Measurements from ENCODE around the gene CYB5A. TPM values are rescaled to one million over a fixed set of nuclear protein-coding genes. Genes with fewer than 3 reads are reported as not detected.

CYB5A gene
- total RNA-seq, 1 donor from 2014 or later, result 36.0 TPM

DNA sequence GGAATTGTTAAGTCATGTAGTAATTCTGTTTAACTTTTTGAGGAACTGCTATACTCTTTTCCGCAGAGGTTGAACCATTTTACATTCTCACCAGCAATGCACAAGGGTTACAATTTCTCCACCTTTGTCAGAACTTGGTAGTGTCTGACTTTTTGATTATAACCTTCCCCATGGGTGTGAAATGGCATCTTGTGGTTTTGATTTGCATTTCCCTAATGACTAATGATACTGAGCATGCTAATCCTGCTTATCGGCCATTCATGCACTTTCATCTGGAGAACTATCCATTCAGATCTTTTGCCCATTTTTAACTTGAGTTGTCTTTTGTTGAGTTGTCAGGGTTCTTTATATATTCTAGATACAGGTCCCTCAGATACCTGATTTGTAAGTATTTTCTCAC is 47.2 kb downstream of the CYB5A start:
- Mint-ChIP-seq H3K9me3 (no peaks in the 10 kb centered on the region), H3K36me3 (ENCODE audit: low read depth) (no peaks in the 10 kb centered on the region), H3K4me1 (ENCODE audit: low read depth) (peaks cover 12% of the 10 kb centered on the region), H3K27ac (no peak overlapping the region), H3K27me3 (ENCODE audit: insufficient read depth) (peaks cover 7% of the 10 kb centered on the region), H3K4me3 (no peak overlapping the region)
- DNase-seq (ENCODE audit: low spot score), result no peak
- intact Hi-C loops (cut with micrococcal nuclease), result loop anchor here (5.0 kb wide), 1 partner anchor 98 kb away; no protein-coding TSS in a partner anchor

DNA sequence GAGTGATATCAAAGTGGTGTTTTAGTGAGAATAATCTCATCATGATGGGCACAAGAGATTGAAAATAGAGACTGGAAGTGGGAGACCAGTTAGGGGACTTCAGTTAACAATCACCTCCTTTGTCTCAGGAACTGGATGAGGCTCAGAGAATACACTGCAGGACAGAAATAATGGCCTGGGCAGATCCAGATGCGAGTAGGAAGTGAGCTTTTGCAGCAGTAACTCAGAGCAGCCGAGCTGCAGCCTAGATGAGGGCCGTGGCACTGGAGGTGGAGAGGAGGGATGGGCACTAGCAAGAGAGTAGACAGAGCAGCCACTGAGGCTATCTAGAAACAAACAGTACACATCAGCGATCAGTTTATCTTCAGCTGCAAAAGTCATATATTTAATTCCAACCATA is 48.6 kb downstream of the CYB5A start:
- Mint-ChIP-seq H3K27me3 (ENCODE audit: insufficient read depth) (peaks cover 11% of the 10 kb centered on the region), H3K4me1 (ENCODE audit: low read depth) (peaks cover 6% of the 10 kb centered on the region), H3K27ac (no peak overlapping the region), H3K9me3 (no peaks in the 10 kb centered on the region), H3K36me3 (ENCODE audit: low read depth) (no peaks in the 10 kb centered on the region), H3K4me3 (no peak overlapping the region)
- DNase-seq (ENCODE audit: low spot score), result no peak
- intact Hi-C loops (cut with micrococcal nuclease), result loop anchor here (5.0 kb wide), 1 partner anchor 99 kb away; no protein-coding TSS in a partner anchor

DNA sequence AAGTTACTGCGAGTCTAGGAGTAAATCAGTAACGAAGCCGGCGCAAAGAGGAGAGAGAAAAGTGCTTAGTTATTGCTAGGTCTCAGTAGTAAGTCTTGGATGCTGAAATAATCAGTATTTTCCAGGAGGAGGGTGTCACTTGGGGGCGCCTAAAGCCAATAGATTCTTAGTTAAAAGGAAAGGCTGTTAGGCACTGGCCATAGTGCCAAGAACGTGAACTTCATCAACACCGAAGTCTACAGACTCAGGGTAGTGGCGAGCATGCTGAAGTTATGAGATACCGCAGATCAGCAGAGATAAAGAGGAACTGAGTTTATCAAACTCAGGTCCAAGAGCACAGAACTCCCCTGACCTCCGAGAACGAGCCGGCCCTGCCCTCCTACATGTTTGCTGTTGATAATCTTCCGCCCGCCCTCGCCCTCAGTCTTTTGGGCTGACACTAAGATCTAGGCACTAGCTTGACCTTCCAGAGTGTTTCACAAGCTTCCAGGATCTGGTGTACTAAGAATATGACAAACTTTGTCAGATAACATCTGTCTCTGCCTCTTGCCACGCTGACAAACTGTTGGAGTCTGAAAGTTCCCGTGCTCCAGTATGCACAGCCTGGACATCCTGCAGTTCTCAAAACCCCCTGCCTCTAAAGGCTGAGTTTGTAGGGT is 49.2 kb downstream of the CYB5A start:
- DNase-seq (ENCODE audit: low spot score), result no peak
- intact Hi-C loops (cut with micrococcal nuclease), result loop anchor here (5.0 kb wide), 1 partner anchor 100 kb away; no protein-coding TSS in a partner anchor

DNA sequence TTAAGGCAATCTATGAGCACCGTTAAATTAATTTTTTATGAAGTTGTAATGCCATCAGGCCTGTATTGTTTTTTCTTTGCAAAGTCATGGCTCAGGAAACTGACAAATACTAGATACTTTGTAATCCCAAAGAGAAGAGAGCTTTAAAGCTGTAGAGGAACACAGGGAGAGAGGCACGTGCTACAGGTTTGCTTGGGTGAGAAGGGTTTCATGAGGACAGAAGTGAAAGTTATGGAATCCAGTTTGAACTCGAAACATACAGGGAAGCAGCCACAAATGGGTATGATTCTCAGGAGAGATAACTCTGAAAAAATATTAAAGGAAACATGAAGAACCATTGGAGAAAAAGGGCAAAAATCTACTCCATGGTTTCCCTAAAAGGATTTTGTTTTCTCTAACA is 49.8 kb downstream of the CYB5A start:
- Mint-ChIP-seq H3K9me3 (no peaks in the 10 kb centered on the region), H3K4me1 (ENCODE audit: low read depth) (no peaks in the 10 kb centered on the region), H3K36me3 (ENCODE audit: low read depth) (no peaks in the 10 kb centered on the region), H3K27me3 (ENCODE audit: insufficient read depth) (peaks cover 13% of the 10 kb centered on the region), H3K27ac (no peak overlapping the region), H3K4me3 (no peak overlapping the region)
- intact Hi-C loops (cut with micrococcal nuclease), result loop anchor here (5.0 kb wide), 1 partner anchor 100 kb away; no protein-coding TSS in a partner anchor
- no peak for DNase-seq (ENCODE audit: low spot score)

More for the DNA sequence above, 49.2 kb downstream of the CYB5A start:
- peaks cover under 1% of the 10 kb centered on the region for H3K4me1 Mint-ChIP-seq (ENCODE audit: low read depth)
- no peak overlapping the region for H3K27ac Mint-ChIP-seq
- H3K9me3 Mint-ChIP-seq, result no peaks in the 10 kb centered on the region
- H3K36me3 Mint-ChIP-seq (ENCODE audit: low read depth), result no peaks in the 10 kb centered on the region
- H3K27me3 Mint-ChIP-seq (ENCODE audit: insufficient read depth), result peaks cover 11% of the 10 kb centered on the region
- H3K4me3 Mint-ChIP-seq, result no peak overlapping the region

DNA sequence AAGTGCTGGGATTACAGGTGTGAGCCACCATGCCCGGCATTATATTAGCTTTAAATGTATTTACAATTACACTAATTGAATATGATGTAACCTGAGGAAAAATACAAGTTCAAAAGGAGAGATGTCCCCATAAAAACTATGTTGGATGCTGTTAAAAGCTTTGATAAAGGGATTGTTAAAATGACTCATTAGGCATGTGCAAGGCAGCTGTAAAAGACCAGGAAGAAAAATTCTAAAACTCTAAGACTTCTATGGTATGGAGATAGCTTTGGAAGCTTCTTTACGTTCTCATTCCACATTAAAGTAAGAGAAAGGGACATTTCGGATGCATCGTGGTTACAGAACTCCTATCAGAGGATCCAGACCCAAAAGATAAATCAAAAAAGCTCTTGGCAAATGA is 50.3 kb downstream of the CYB5A start:
- Mint-ChIP-seq H3K4me1 (ENCODE audit: low read depth) (no peaks in the 10 kb centered on the region), H3K4me3 (no peak overlapping the region), H3K9me3 (no peaks in the 10 kb centered on the region), H3K36me3 (ENCODE audit: low read depth) (no peaks in the 10 kb centered on the region), H3K27ac (no peak overlapping the region), H3K27me3 (ENCODE audit: insufficient read depth) (peaks cover 13% of the 10 kb centered on the region)
- intact Hi-C loops (cut with micrococcal nuclease), result loop anchor here (5.0 kb wide), 1 partner anchor 101 kb away; no protein-coding TSS in a partner anchor
- DNase-seq (ENCODE audit: low spot score), result no peak

- Mint-ChIP-seq H3K27me3 (ENCODE audit: insufficient read depth) (peaks cover 13% of the 10 kb centered on the region), H3K27ac (no peak overlapping the region), H3K4me3 (no peak overlapping the region), H3K36me3 (ENCODE audit: low read depth) (no peaks in the 10 kb centered on the region), H3K9me3 (no peaks in the 10 kb centered on the region), H3K4me1 (ENCODE audit: low read depth) (no peaks in the 10 kb centered on the region)
- intact Hi-C loops (cut with micrococcal nuclease), result no loop called here
- DNase-seq (ENCODE audit: low spot score), result no peak
Observed at GRCh38 chr18:74239567-74239966, 52.2 kb downstream of the CYB5A start.

DNA sequence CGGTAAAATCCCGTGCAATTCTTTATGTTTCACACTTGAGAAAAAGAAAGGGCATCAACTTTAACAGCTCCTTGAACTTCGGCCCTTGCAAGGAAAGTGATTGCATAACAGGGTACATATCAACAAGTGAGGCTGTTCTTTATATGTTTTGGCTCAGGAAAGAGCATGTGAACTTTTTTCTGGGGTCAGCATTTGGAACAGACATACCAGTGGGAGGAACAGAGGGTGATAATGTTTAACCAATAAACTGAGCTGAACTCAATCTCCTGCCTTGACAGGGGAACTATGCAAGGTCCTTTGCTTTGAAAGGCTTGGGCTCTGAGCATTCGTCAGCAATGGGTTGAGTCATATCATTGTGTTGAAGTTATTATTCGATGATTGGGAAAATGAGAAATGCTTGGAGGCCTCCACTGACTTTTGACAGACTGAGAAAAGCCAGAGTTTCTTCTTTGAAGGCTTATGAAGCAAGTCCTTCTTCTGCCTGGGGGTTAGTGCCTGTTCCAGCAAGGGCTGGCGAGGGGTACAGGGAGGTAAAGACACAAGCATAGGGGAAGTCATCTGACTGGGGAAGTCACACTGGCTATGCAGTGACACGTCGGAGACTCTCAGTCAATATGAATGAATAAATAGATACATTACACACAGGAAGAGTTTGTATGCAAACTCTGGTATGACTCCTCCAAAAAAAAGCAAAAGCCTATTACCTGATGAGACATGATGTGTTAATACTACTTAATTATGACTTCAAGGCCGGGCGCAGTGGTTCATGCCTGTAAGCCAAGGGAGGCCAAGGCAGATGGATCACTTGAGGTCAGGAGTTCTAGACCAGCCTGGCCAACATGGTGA is 57.2 kb downstream of the CYB5A start:
- Mint-ChIP-seq H3K27me3 (ENCODE audit: insufficient read depth) (peaks cover 6% of the 10 kb centered on the region), H3K4me3 (no peak overlapping the region), H3K4me1 (ENCODE audit: low read depth) (no peaks in the 10 kb centered on the region), H3K9me3 (no peaks in the 10 kb centered on the region), H3K27ac (no peak overlapping the region), H3K36me3 (ENCODE audit: low read depth) (no peaks in the 10 kb centered on the region)
- intact Hi-C loops (cut with micrococcal nuclease), result no loop called here
- DNase-seq (ENCODE audit: low spot score), result no peak

DNA sequence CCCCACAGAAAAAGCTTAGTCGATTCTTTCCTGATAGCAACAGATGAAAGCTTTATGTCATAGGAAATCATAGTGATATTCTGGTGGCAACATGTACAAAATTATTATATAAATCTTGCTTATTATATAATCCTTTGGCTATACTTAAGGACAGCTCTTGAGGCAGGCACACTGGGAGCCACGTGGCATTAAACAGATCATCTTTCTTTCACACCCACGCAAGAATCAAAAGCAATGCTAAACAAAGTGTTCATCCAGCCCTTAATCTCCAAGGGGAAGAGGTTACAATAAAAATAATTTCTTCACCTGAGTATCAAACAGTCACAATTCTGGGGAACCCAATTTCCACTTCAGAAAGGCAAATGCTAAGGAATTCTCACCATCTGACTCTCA is 57.8 kb downstream of the CYB5A start:
- DNase-seq (ENCODE audit: low spot score), result no peak
- no peak overlapping the region for H3K4me3 Mint-ChIP-seq
- no peak overlapping the region for H3K27ac Mint-ChIP-seq
- no peaks in the 10 kb centered on the region for H3K4me1 Mint-ChIP-seq (ENCODE audit: low read depth)
- intact Hi-C loops (cut with micrococcal nuclease), result no loop called here
- no peaks in the 10 kb centered on the region for H3K9me3 Mint-ChIP-seq
- H3K36me3 Mint-ChIP-seq (ENCODE audit: low read depth), result no peaks in the 10 kb centered on the region
- H3K27me3 Mint-ChIP-seq (ENCODE audit: insufficient read depth), result peaks cover 6% of the 10 kb centered on the region

- no peak for DNase-seq (ENCODE audit: low spot score)
- Mint-ChIP-seq H3K27ac (no peak overlapping the region), H3K4me3 (no peak overlapping the region), H3K9me3 (no peaks in the 10 kb centered on the region), H3K36me3 (ENCODE audit: low read depth) (no peaks in the 10 kb centered on the region), H3K27me3 (ENCODE audit: insufficient read depth) (no peaks in the 10 kb centered on the region), H3K4me1 (ENCODE audit: low read depth) (no peaks in the 10 kb centered on the region)
- intact Hi-C loops (cut with micrococcal nuclease), result no loop called here
Observed at GRCh38 chr18:74230922-74231714, 60.6 kb downstream of the CYB5A start.

DNA sequence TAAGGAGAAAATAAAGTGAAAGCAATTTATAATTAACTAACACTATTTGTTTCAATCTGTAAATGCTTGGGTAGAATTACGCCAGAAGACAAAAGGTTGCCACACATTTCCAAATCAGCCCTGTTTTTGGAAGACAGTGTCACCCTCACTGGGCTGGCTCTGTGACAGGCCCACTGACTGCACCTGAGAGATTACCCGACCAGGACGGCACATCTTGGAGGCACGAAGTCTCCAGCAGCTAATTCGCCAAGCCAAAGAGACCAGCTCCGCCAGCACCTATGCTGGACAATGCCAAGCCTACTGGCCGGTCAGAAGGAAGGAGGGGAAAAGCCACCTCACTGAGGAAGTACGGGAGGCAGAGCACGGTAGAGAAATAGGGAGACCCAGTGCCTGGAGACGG is 61.9 kb downstream of the CYB5A start:
- intact Hi-C loops (cut with micrococcal nuclease), result no loop called here
- Mint-ChIP-seq H3K9me3 (no peaks in the 10 kb centered on the region), H3K27ac (no peak overlapping the region), H3K4me3 (no peak overlapping the region), H3K4me1 (ENCODE audit: low read depth) (no peaks in the 10 kb centered on the region), H3K27me3 (ENCODE audit: insufficient read depth) (peaks cover 3% of the 10 kb centered on the region), H3K36me3 (ENCODE audit: low read depth) (no peaks in the 10 kb centered on the region)
- DNase-seq (ENCODE audit: low spot score), result no peak

DNA sequence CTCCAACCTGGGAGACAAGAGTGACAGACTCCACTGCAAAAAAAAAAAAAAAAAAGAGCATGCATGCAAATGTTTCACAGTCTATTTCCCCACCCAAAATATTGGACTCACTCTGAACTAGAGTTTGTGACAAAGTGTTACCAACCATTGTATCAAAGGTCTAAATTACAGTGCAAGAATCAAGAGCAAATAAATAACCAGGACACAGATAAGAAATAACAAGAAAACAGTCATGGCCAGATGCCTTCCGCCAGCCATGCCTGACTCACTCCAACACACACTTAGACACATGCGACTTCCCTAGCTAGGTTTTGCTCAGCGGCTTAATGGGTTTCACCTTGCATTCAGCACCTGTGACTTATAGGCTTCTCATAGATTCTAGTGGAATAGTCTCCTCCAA is 62.8 kb downstream of the CYB5A start:
- Mint-ChIP-seq H3K27me3 (ENCODE audit: insufficient read depth) (peaks cover 3% of the 10 kb centered on the region), H3K27ac (no peak overlapping the region), H3K4me1 (ENCODE audit: low read depth) (no peaks in the 10 kb centered on the region), H3K4me3 (no peak overlapping the region), H3K9me3 (no peaks in the 10 kb centered on the region), H3K36me3 (ENCODE audit: low read depth) (no peaks in the 10 kb centered on the region)
- no peak for DNase-seq (ENCODE audit: low spot score)
- intact Hi-C loops (cut with micrococcal nuclease), result no loop called here

GRCh38 chr18:74228312-74228711 is 63.5 kb downstream of the CYB5A start:
- intact Hi-C loops (cut with micrococcal nuclease), result no loop called here
- Mint-ChIP-seq H3K4me3 (no peak overlapping the region), H3K4me1 (ENCODE audit: low read depth) (no peaks in the 10 kb centered on the region), H3K27me3 (ENCODE audit: insufficient read depth) (peaks cover 3% of the 10 kb centered on the region), H3K27ac (no peak overlapping the region), H3K36me3 (ENCODE audit: low read depth) (no peaks in the 10 kb centered on the region), H3K9me3 (no peaks in the 10 kb centered on the region)
- no peak for DNase-seq (ENCODE audit: low spot score)

DNA sequence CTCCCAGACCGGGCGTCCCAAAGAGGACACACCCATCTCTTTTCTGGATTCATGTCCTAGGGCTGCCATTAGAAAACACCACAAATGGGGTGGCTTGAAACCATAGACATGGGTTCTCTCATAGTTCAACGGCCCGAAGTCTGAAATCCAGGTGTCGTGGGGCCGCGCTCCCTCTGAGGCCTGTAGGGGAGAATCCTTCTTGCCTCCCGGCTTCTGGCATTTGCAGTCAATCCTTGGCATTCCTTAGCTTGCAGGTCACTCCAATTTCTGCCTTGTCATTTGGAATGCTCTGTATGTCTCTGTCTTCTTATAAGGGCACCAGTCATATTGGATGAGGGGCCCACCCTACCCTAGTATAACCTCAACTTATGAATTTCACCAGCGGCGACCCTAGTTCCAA is 65.1 kb downstream of the CYB5A start:
- Mint-ChIP-seq H3K36me3 (ENCODE audit: low read depth) (no peaks in the 10 kb centered on the region), H3K27me3 (ENCODE audit: insufficient read depth) (peaks cover 3% of the 10 kb centered on the region), H3K4me1 (ENCODE audit: low read depth) (no peaks in the 10 kb centered on the region), H3K27ac (no peak overlapping the region), H3K4me3 (no peak overlapping the region), H3K9me3 (no peaks in the 10 kb centered on the region)
- intact Hi-C loops (cut with micrococcal nuclease), result no loop called here
- no peak for DNase-seq (ENCODE audit: low spot score)
